Keratinocyte (primary cell): ENCODE results near the gene DIAPH2.

Experiments
- EZH2 ChIP-seq: IDR thresholded peaks from one replicate; pipeline ENCODE4 v1.6.1; 2012; ENCODE audit warnings: inconsistent platforms, mild to moderate bottlenecking, low read length, moderate library complexity
- TF ChIP-seq, protein P1 (sequence below), 3 experiments: IDR thresholded peaks in 1 of 3; conservative IDR thresholded peaks in 1 of 3; optimal IDR thresholded peaks in 1 of 3; 2 replicates in 2 of 3; 3 replicates in 1 of 3; pipeline versions ENCODE3 to v1.5.1; 2011; ENCODE audit warnings: low read length in 3 of 3, mild to moderate bottlenecking in 3 of 3, moderate library complexity in 2 of 3, control low read depth in 1 of 3, inconsistent platforms in 1 of 3; ENCODE audit not compliant: insufficient read depth in 2 of 3; ENCODE audit errors: extremely low read depth in 1 of 3

DNA sequence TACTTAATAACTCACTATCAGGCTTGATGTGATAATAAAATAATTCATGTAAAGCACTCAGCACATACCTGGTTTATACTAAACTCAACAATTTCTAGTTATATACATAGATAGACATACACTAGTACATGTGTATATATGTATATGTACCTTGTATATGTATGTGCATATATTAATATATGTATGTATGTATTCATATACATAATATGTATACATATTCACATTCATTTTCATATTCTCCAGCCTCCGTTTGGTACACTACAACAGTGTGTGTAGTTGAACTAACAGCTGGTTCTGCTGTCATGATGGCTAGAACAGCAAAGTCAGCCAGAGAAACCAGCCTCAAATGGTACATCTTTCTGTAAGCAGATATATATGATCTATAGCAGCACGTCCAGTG is 869.2 kb downstream of the DIAPH2 start:
- TF ChIP-seq, protein P1, sequence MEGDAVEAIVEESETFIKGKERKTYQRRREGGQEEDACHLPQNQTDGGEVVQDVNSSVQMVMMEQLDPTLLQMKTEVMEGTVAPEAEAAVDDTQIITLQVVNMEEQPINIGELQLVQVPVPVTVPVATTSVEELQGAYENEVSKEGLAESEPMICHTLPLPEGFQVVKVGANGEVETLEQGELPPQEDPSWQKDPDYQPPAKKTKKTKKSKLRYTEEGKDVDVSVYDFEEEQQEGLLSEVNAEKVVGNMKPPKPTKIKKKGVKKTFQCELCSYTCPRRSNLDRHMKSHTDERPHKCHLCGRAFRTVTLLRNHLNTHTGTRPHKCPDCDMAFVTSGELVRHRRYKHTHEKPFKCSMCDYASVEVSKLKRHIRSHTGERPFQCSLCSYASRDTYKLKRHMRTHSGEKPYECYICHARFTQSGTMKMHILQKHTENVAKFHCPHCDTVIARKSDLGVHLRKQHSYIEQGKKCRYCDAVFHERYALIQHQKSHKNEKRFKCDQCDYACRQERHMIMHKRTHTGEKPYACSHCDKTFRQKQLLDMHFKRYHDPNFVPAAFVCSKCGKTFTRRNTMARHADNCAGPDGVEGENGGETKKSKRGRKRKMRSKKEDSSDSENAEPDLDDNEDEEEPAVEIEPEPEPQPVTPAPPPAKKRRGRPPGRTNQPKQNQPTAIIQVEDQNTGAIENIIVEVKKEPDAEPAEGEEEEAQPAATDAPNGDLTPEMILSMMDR (optimal IDR thresholded peaks at IDR 0.05 in 1 of 3, IDR thresholded peaks at IDR 0.05 in 1 of 3, conservative IDR thresholded peaks at IDR 0.05 in 1 of 3; ENCODE audit: extremely low read depth in 1 of 3, insufficient read depth in 2 of 3, low read length in 3 of 3) = no peak
- TF ChIP-seq EZH2 = no peak
